NB4 (cell line): ENCODE data around the gene CFAP45.

Experiments used
- CTCF ChIP-seq: IDR thresholded peaks from one replicate; pipeline ENCODE4 v1.5.1; 2012; ENCODE audit warnings: low read depth, low read length
- POLR2A ChIP-seq: IDR thresholded peaks from 2 replicates; pipeline ENCODE4 v1.6.1; 2011; ENCODE audit warnings: mild to moderate bottlenecking; ENCODE audit not compliant: insufficient read length; ENCODE audit errors: extremely low read depth
- TF ChIP-seq, protein P1 (sequence below): IDR thresholded peaks from 2 replicates; pipeline ENCODE4 v1.6.1; 2011; ENCODE audit warnings: low read depth, low read length

GRCh38 chr1:159867664-159868026 lies 32.3 kb downstream of the CFAP45 start:
- TF ChIP-seq CTCF (no peak), POLR2A (no peak)
- TF ChIP-seq, protein P1, sequence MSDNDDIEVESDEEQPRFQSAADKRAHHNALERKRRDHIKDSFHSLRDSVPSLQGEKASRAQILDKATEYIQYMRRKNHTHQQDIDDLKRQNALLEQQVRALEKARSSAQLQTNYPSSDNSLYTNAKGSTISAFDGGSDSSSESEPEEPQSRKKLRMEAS, result no peak
